H1 (cell line): Measurements from ENCODE around the gene LRRC14B.

Experiments
- EP300 ChIP-seq, 2 experiments: IDR thresholded peaks; 1 replicate in 1 of 2; 2 replicates in 1 of 2; pipeline ENCODE4 v1.6.1; 2011 to 2012; ENCODE audit warnings: low read depth in 2 of 2, low read length in 2 of 2, mild to moderate bottlenecking in 2 of 2, borderline replicate concordance in 1 of 2, inconsistent platforms in 1 of 2, moderate library complexity in 1 of 2
- POLR2A ChIP-seq, 2 experiments: IDR thresholded peaks; 1 replicate in 1 of 2; 2 replicates in 1 of 2; pipeline ENCODE4 v1.6.1; 2011; ENCODE audit warnings: low read depth in 2 of 2, low read length in 2 of 2, mild to moderate bottlenecking in 2 of 2; ENCODE audit errors: control extremely low read depth in 1 of 2

GRCh38 chr5:162190-162564, 29.1 kb upstream of the LRRC14B start:
- TF ChIP-seq EP300 (IDR thresholded peaks at IDR 0.05; ENCODE audit: borderline replicate concordance in 1 of 2, low read depth in 2 of 2, low read length in 2 of 2), result no peak
- no peak for TF ChIP-seq POLR2A (IDR thresholded peaks at IDR 0.05; ENCODE audit: control extremely low read depth in 1 of 2, low read depth in 2 of 2, low read length in 2 of 2)
